ENCODE results near the gene GP1BB.
"Not testable (repeated sequence)": the region's sequence is repeated elsewhere in the genome, so short reads cannot be mapped to it uniquely, and the experiment has no call there.

Gene GP1BB

GRCh38 chr22:19714312-19715187, 8.8 kb upstream of the GP1BB start, which contains the start of gene SEPTIN5:
SEPTIN5 (plus strand) TSS chr22:19714503; CDS start chr22:19714589, 86 bp downstream.
- DNase-seq: no peak

GRCh38 chr22:19715188-19715930, 8.0 kb upstream of the GP1BB start:
- no peak for DNase-seq

- DNase-seq: no peak
These were observed 7.1 kb upstream of the GP1BB start for GRCh38 chr22:19716041-19716828.

GRCh38 chr22:19716829-19717105, 6.6 kb upstream of the GP1BB start:
- no peak for DNase-seq

GRCh38 chr22:19717181-19717580, 6.2 kb upstream of the GP1BB start:
- DNase-seq: no peak

GRCh38 chr22:19717691-19718455, 5.5 kb upstream of the GP1BB start:
- DNase-seq: peak; percentile 92

GRCh38 chr22:19718456-19719049, 4.8 kb upstream of the GP1BB start:
- no peak for DNase-seq

- no peak for DNase-seq
These were observed 4.3 kb upstream of the GP1BB start for GRCh38 chr22:19719050-19719482.

- no peak for DNase-seq
These were observed 3.8 kb upstream of the GP1BB start for GRCh38 chr22:19719488-19720021.

- DNase-seq: no peak
These were observed 3.0 kb upstream of the GP1BB start for GRCh38 chr22:19720150-19720827.

- no peak for DNase-seq
These were observed 2.4 kb upstream of the GP1BB start for GRCh38 chr22:19720999-19721329.

GRCh38 chr22:19721330-19722177, 1.8 kb upstream of the GP1BB start:
- DNase-seq: no peak

- DNase-seq: no peak
These were observed 959 bp upstream of the GP1BB start for GRCh38 chr22:19722178-19722981.

- DNase-seq: no peak
These were observed 432 bp upstream of the GP1BB start for GRCh38 chr22:19722982-19723231.

GRCh38 chr22:19723983-19724827, 866 bp downstream of the GP1BB start:
- DNase-seq: peak; percentile 48

GRCh38 chr22:19724927-19725661, 1.8 kb downstream of the GP1BB start:
- DNase-seq: no peak

- not testable (repeated sequence) for DNase-seq
These were observed 2.9 kb downstream of the GP1BB start for GRCh38 chr22:19726064-19726788.
